GM19397 (cell line): Measurements from ENCODE around the gene CKS2.

Experiments used
- ATAC-seq: cut with Tn5 transposase; IDR thresholded peaks from one replicate; pipeline ENCODE4 v1.9.1; 2021; ENCODE audit warnings: mild to moderate bottlenecking, moderate library complexity; ENCODE audit not compliant: unreplicated experiment

CKS2 gene

DNA sequence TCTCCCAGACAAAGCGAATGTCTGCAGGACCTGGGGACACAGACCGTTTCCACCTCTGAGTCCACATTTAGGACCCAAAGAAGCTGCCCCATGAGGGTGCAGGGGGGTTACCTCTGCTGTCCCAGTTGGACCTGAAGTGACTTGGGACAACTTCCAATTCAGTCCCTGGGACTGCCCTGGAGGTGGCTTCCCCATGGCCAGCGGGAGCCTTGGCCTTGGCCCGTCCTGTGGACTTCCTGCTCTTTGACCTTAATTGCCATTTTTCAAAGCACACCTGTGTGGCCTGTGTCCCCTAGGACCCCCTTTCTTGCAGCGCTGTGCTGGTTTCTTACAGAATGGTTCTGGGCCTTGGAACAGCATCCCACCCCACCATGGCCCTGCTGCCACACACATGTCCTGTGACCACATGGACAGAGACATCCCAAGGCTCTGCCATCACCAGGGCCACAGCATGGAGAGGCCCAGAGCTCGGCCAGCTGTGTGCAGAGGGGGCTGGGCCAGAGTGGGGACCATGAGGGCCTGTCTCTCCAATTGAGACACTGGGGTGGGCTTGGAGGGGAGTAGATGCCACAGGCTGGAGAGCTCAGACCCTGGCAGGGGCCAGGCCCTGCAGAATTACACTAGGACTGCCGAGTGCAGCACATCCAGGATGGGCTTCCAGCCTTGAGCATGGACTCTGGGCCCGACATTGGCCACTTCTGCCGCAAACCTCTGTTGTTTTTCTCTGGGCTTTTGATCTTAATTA, 53.1 kb downstream of the CKS2 start:
- no peak for ATAC-seq

- no peak for ATAC-seq
Observed at GRCh38 chr9:89364666-89365531, 53.9 kb downstream of the CKS2 start.

DNA sequence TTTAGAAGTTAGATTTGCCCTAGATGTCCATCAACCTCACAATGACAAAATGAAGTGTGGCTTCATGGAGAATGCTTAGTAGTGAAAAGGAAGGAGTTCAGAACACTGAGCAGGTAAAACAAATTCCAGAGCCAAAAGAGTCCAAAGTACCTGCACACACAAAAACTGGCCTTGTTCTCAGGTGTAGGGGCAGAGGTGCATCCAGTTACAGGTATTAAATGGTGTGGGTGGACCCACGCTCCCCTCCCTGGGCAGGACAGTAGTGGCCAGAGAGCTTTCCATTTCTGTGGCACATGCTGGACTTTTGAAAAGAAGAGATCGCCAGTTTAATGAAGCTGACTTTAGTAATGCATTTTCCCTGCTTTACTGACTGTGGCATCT, 54.5 kb downstream of the CKS2 start:
- ATAC-seq: no peak
